ENCODE results near the gene EXOC5.

The EXOC5 gene

DNA sequence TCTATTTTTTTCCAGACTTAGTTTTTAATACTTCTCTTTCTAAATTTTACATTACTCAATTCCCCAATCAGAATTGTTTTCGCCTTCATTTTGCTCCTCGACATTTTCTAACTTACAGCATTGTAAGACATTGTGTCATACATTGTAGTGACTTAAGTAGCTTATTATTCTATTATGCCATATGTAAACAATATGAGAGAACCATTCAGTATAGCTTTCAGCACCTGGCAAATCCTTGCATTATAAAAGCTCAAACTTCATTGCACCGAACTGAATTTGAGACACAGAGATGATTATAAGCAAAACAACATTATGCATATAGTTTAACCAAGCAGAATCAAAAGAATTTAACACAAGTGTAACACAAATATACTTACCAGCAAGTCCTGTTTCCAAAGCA is 46.8 kb downstream of the EXOC5 start:
- Histone ChIP-seq H3K27ac (ENCODE audit: extremely low read depth, low read depth, low read length) (no peak overlapping the region), H3K4me3 (ENCODE audit: low read depth, low read length) (no peak overlapping the region), H3K9me3 (ENCODE audit: control insufficient read depth, insufficient read depth, low read depth, low read length) (no peaks in the 10 kb centered on the region), H3K4me1 (ENCODE audit: control insufficient read depth, insufficient read depth, low read length) (no peaks in the 10 kb centered on the region), H3K36me3 (ENCODE audit: control insufficient read depth in 2 of 2, insufficient read depth in 1 of 2, low read length in 2 of 2) (peaks cover 16 to 37% of the 10 kb centered on the region in 2 experiments; a peak in 2 of 3 replicates)
- POLR2A ChIA-PET: no interaction called here
- CTCF ChIA-PET: no interaction called here
- TF ChIP-seq ZNF132 (tag by site-specific recombination; IDR thresholded peaks at IDR 0.05; ENCODE audit: borderline replicate concordance) (no peak), OSR2 (tag by site-specific recombination; IDR thresholded peaks at IDR 0.05) (no peak), ZNF239 (tag by site-specific recombination; IDR thresholded peaks at IDR 0.05) (no peak), ZNF610 (tag by site-specific recombination; IDR thresholded peaks at IDR 0.05; ENCODE audit: borderline replicate concordance) (no peak), ZNF16 (tag by site-specific recombination; IDR thresholded peaks at IDR 0.05; ENCODE audit: low read depth) (no peak), ZNF561 (tag by site-specific recombination; IDR thresholded peaks at IDR 0.05; ENCODE audit: borderline replicate concordance) (no peak), ZNF10 (tag by site-specific recombination; IDR thresholded peaks at IDR 0.05) (no peak), ZSCAN30 (tag by site-specific recombination; IDR thresholded peaks at IDR 0.05) (no peak)
- TF ChIP-seq, protein P1, sequence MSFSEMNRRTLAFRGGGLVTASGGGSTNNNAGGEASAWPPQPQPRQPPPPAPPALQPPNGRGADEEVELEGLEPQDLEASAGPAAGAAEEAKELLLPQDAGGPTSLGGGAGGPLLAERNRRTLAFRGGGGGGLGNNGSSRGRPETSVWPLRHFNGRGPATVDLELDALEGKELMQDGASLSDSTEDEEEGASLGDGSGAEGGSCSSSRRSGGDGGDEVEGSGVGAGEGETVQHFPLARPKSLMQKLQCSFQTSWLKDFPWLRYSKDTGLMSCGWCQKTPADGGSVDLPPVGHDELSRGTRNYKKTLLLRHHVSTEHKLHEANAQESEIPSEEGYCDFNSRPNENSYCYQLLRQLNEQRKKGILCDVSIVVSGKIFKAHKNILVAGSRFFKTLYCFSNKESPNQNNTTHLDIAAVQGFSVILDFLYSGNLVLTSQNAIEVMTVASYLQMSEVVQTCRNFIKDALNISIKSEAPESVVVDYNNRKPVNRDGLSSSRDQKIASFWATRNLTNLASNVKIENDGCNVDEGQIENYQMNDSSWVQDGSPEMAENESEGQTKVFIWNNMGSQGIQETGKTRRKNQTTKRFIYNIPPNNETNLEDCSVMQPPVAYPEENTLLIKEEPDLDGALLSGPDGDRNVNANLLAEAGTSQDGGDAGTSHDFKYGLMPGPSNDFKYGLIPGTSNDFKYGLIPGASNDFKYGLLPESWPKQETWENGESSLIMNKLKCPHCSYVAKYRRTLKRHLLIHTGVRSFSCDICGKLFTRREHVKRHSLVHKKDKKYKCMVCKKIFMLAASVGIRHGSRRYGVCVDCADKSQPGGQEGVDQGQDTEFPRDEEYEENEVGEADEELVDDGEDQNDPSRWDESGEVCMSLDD (tag by site-specific recombination; IDR thresholded peaks at IDR 0.05): no peak
- TF ChIP-seq, protein P2, sequence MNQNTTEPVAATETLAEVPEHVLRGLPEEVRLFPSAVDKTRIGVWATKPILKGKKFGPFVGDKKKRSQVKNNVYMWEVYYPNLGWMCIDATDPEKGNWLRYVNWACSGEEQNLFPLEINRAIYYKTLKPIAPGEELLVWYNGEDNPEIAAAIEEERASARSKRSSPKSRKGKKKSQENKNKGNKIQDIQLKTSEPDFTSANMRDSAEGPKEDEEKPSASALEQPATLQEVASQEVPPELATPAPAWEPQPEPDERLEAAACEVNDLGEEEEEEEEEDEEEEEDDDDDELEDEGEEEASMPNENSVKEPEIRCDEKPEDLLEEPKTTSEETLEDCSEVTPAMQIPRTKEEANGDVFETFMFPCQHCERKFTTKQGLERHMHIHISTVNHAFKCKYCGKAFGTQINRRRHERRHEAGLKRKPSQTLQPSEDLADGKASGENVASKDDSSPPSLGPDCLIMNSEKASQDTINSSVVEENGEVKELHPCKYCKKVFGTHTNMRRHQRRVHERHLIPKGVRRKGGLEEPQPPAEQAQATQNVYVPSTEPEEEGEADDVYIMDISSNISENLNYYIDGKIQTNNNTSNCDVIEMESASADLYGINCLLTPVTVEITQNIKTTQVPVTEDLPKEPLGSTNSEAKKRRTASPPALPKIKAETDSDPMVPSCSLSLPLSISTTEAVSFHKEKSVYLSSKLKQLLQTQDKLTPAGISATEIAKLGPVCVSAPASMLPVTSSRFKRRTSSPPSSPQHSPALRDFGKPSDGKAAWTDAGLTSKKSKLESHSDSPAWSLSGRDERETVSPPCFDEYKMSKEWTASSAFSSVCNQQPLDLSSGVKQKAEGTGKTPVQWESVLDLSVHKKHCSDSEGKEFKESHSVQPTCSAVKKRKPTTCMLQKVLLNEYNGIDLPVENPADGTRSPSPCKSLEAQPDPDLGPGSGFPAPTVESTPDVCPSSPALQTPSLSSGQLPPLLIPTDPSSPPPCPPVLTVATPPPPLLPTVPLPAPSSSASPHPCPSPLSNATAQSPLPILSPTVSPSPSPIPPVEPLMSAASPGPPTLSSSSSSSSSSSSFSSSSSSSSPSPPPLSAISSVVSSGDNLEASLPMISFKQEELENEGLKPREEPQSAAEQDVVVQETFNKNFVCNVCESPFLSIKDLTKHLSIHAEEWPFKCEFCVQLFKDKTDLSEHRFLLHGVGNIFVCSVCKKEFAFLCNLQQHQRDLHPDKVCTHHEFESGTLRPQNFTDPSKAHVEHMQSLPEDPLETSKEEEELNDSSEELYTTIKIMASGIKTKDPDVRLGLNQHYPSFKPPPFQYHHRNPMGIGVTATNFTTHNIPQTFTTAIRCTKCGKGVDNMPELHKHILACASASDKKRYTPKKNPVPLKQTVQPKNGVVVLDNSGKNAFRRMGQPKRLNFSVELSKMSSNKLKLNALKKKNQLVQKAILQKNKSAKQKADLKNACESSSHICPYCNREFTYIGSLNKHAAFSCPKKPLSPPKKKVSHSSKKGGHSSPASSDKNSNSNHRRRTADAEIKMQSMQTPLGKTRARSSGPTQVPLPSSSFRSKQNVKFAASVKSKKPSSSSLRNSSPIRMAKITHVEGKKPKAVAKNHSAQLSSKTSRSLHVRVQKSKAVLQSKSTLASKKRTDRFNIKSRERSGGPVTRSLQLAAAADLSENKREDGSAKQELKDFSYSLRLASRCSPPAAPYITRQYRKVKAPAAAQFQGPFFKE (tag by site-specific recombination; IDR thresholded peaks at IDR 0.05; ENCODE audit: borderline replicate concordance): no peak

DNA sequence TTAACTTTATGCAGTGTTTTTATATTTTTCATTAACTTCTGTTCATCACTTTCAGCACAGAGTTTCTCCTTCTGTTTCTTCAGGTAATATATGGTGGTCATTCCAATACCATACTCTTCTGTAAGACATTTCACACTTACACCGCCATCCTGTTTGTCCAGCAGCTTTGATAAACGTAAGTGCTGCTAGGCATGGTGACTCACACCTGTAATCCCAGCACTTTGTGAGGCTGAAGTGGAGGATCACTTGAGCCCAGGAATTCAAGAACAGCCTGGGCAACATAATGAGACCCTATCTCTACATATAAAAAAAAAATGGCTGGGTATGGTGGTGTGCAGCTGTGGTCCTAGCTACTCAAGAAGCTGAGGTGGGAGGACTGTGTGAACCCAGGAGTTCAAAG is 55.8 kb downstream of the EXOC5 start:
- Histone ChIP-seq H3K27ac (ENCODE audit: extremely low read depth, low read depth, low read length) (no peak overlapping the region), H3K4me1 (ENCODE audit: control insufficient read depth, insufficient read depth, low read length) (no peaks in the 10 kb centered on the region), H3K4me3 (ENCODE audit: low read depth, low read length) (no peak overlapping the region), H3K9me3 (ENCODE audit: control insufficient read depth, insufficient read depth, low read depth, low read length) (no peaks in the 10 kb centered on the region), H3K36me3 (ENCODE audit: control insufficient read depth in 2 of 2, insufficient read depth in 1 of 2, low read length in 2 of 2) (peaks cover 41 to 69% of the 10 kb centered on the region in 2 experiments)
- ChIA-PET CTCF (no interaction called here), POLR2A (no interaction called here)
- TF ChIP-seq, protein P3, sequence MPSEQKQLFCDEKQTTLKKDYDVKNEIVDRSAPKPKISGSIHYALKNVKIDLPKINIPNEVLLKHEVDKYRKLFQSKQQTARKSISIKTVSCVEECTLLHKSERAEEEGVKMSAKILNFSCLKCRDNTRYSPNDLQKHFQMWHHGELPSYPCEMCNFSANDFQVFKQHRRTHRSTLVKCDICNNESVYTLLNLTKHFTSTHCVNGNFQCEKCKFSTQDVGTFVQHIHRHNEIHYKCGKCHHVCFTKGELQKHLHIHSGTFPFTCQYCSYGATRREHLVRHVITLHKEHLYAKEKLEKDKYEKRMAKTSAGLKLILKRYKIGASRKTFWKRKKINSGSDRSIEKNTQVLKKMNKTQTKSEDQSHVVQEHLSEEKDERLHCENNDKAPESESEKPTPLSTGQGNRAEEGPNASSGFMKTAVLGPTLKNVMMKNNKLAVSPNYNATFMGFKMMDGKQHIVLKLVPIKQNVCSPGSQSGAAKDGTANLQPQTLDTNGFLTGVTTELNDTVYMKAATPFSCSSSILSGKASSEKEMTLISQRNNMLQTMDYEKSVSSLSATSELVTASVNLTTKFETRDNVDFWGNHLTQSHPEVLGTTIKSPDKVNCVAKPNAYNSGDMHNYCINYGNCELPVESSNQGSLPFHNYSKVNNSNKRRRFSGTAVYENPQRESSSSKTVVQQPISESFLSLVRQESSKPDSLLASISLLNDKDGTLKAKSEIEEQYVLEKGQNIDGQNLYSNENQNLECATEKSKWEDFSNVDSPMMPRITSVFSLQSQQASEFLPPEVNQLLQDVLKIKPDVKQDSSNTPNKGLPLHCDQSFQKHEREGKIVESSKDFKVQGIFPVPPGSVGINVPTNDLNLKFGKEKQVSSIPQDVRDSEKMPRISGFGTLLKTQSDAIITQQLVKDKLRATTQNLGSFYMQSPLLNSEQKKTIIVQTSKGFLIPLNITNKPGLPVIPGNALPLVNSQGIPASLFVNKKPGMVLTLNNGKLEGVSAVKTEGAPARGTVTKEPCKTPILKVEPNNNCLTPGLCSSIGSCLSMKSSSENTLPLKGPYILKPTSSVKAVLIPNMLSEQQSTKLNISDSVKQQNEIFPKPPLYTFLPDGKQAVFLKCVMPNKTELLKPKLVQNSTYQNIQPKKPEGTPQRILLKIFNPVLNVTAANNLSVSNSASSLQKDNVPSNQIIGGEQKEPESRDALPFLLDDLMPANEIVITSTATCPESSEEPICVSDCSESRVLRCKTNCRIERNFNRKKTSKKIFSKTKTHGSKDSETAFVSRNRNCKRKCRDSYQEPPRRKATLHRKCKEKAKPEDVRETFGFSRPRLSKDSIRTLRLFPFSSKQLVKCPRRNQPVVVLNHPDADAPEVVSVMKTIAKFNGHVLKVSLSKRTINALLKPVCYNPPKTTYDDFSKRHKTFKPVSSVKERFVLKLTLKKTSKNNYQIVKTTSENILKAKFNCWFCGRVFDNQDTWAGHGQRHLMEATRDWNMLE (tag by site-specific recombination; conservative IDR thresholded peaks at IDR 0.05; ENCODE audit: low read depth): no peak
- TF ChIP-seq, protein P4, sequence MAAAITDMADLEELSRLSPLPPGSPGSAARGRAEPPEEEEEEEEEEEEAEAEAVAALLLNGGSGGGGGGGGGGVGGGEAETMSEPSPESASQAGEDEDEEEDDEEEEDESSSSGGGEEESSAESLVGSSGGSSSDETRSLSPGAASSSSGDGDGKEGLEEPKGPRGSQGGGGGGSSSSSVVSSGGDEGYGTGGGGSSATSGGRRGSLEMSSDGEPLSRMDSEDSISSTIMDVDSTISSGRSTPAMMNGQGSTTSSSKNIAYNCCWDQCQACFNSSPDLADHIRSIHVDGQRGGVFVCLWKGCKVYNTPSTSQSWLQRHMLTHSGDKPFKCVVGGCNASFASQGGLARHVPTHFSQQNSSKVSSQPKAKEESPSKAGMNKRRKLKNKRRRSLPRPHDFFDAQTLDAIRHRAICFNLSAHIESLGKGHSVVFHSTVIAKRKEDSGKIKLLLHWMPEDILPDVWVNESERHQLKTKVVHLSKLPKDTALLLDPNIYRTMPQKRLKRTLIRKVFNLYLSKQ (tag by site-specific recombination; IDR thresholded peaks at IDR 0.05; ENCODE audit: borderline replicate concordance): no peak
- no peak for TF ChIP-seq ZNF549 (tag by site-specific recombination; IDR thresholded peaks at IDR 0.05)
- TF ChIP-seq, protein P5, sequence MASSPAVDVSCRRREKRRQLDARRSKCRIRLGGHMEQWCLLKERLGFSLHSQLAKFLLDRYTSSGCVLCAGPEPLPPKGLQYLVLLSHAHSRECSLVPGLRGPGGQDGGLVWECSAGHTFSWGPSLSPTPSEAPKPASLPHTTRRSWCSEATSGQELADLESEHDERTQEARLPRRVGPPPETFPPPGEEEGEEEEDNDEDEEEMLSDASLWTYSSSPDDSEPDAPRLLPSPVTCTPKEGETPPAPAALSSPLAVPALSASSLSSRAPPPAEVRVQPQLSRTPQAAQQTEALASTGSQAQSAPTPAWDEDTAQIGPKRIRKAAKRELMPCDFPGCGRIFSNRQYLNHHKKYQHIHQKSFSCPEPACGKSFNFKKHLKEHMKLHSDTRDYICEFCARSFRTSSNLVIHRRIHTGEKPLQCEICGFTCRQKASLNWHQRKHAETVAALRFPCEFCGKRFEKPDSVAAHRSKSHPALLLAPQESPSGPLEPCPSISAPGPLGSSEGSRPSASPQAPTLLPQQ (tag by site-specific recombination; IDR thresholded peaks at IDR 0.05): no peak
- TF ChIP-seq ZNF658 (tag by site-specific recombination; IDR thresholded peaks at IDR 0.05): no peak

Measured in HEK293 (cell line).